ENCODE data around the gene ONECUT3. TPM values are rescaled to one million over a fixed set of nuclear protein-coding genes. Genes with fewer than 3 reads are reported as not detected.
A peak's percentile ranks its signal among the peaks of the same experiment; 100 is the strongest.

The ONECUT3 gene
- total RNA-seq, 2 experiments from 2014 or later: not detected

- TF ChIP-seq, protein P1, sequence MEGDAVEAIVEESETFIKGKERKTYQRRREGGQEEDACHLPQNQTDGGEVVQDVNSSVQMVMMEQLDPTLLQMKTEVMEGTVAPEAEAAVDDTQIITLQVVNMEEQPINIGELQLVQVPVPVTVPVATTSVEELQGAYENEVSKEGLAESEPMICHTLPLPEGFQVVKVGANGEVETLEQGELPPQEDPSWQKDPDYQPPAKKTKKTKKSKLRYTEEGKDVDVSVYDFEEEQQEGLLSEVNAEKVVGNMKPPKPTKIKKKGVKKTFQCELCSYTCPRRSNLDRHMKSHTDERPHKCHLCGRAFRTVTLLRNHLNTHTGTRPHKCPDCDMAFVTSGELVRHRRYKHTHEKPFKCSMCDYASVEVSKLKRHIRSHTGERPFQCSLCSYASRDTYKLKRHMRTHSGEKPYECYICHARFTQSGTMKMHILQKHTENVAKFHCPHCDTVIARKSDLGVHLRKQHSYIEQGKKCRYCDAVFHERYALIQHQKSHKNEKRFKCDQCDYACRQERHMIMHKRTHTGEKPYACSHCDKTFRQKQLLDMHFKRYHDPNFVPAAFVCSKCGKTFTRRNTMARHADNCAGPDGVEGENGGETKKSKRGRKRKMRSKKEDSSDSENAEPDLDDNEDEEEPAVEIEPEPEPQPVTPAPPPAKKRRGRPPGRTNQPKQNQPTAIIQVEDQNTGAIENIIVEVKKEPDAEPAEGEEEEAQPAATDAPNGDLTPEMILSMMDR (IDR thresholded peaks at IDR 0.05): peak; percentile 15
- CTCF ChIA-PET: interaction anchor here (0.7 to 2.1 kb wide), 5 partner anchors 13 to 141 kb away, joined by 3 to 7 read pairs (median 4); no protein-coding TSS in a partner anchor
- no peaks in the 10 kb centered on the region for H3K9me3 Mint-ChIP-seq
- H3K27me3 Mint-ChIP-seq: no peaks in the 10 kb centered on the region
- peaks cover 3% of the 10 kb centered on the region for H3K36me3 Mint-ChIP-seq (ENCODE audit: low read depth)
- H3K4me3 Mint-ChIP-seq: peak overlapping the region; percentile 81
- ATAC-seq: no peak
- DNase-seq: no peak
- POLR2A ChIA-PET: interaction anchor here (0.6 kb wide), 1 partner anchor 45 kb away, joined by 3 read pairs; no protein-coding TSS in a partner anchor
- peaks cover 15% of the 10 kb centered on the region for H3K4me1 Mint-ChIP-seq (ENCODE audit: low read depth)
- intact Hi-C loops (cut with micrococcal nuclease): no loop called here
- H3K27ac Mint-ChIP-seq: no peak overlapping the region
Measured at GRCh38 chr19:1813192-1814182, 60.2 kb downstream of the ONECUT3 start.

DNA sequence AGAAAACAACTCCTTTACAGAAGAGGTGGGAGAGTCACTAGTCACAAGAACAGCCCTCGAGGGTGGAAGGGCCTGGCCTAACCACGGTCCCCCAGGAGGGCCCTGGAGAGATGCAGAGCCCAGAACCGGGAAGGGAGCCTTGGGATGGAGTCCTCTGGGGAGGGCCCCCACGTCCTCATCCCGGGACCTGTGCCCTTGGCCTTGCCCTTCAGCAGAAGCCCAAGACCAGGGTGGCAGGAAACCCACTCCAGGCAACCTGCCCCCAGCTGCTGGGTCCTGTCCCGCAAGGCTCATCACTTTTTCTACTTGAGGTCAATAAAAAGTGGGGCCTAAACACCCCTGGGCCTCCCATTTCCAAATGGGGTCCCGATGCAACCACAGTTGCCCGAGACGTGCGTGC is 61.1 kb downstream of the ONECUT3 start:
- intact Hi-C loops (cut with micrococcal nuclease): no loop called here
- Mint-ChIP-seq H3K4me3 (no peak overlapping the region), H3K9me3 (no peaks in the 10 kb centered on the region), H3K36me3 (ENCODE audit: low read depth) (peaks cover 3% of the 10 kb centered on the region), H3K27ac (no peak overlapping the region), H3K27me3 (no peaks in the 10 kb centered on the region), H3K4me1 (ENCODE audit: low read depth) (peaks cover 15% of the 10 kb centered on the region)
- TF ChIP-seq, protein P1 (IDR thresholded peaks at IDR 0.05): no peak
- no peak for DNase-seq
- ATAC-seq: no peak
- CTCF ChIA-PET: interaction anchor here (0.7 to 2.1 kb wide), 7 partner anchors 12 to 268 kb away, joined by 3 to 7 read pairs (median 4); no protein-coding TSS in a partner anchor
- POLR2A ChIA-PET: no interaction called here

DNA sequence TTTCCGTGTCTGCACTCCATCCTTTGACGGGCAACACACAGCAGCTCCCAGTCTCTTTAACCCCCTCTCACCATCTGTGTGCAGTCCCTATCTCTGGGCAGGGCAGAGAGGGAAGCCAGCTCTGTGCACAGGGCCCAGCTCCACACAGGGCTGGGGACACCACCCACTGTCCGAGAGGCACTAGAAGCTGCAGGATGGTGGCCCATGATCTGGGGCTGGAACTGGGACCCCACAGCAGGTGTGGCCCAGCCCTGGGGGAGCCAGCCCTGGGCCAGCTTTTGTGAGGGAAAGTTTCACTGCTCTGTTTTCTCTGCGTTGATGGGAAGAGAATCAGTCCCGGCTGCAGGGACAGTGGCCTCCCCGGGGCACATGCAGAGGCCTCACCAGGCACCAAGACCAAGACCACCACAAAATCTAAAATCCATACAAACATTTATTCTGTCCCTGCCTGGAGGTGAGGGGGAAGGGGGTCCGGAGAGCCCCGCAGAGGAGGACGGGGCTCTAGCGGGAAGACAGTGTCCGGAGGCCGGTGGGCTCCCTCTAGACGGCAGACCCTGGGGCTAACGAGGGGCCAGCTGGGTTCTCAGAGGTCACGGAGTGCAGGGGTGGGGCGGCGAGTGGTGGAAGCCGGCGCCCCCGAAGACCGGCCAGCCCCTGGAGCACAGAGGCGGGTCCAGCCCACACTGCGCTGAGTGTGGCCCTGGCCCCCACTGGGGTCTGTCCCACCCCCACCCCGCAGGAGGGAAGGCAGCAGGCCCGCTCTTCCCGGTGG is 61.7 kb downstream of the ONECUT3 start:
- DNase-seq: no peak
- TF ChIP-seq, protein P1 (IDR thresholded peaks at IDR 0.05): no peak
- POLR2A ChIA-PET: no interaction called here
- Mint-ChIP-seq H3K36me3 (ENCODE audit: low read depth) (peaks cover 3% of the 10 kb centered on the region), H3K4me3 (no peak overlapping the region), H3K4me1 (ENCODE audit: low read depth) (peaks cover 15% of the 10 kb centered on the region), H3K9me3 (no peaks in the 10 kb centered on the region), H3K27ac (no peak overlapping the region), H3K27me3 (no peaks in the 10 kb centered on the region)
- intact Hi-C loops (cut with micrococcal nuclease): no loop called here
- CTCF ChIA-PET: interaction anchor here (0.9 to 2.1 kb wide), 5 partner anchors 11 to 269 kb away, joined by 3 to 7 read pairs (median 4); no protein-coding TSS in a partner anchor
- ATAC-seq: no peak

DNA sequence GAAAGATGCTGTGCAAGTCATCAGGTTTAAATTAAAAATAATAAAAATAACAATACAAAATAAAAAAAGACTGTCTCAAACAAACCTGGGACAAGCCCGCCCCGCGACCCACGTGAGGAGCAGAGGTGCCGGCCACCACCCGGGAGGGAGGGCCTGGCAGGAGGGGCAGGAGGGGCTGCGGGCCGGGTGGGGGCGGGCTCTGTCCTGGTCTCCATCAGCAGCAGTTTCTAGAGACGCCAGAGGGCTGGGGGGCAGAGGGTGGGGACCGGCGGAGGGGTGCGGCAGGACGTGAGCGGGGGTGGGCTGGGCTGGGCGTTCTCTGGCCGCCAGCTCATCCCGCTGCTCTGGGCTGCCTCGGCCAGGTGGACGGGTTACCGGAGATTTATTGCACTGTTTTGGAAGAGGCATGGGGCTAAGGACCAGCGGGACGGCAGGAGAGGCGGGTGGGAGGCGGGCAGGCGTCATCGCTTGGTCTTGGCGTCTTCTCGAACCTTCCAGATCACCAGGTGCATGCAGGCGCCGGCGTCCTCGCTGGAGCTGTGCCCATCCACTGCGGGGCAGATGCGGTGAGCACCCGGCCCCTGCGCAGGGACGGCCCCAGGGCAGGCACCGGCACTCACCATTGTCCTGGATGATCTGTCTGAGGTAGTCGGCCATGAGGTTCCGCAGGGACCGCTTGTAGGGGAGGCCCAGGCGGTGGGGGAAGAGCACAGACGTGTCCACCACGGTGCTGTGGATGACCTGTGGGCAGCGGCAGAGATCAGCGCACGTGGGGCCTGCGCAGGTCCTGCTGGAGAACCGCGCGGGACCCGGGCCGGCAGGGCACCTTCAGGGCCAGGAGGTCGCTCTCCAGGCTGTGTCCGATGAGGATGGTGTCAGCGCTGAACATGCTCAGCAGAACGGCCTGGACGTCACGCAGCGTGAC is 62.6 kb downstream of the ONECUT3 start:
- Mint-ChIP-seq H3K4me3 (no peak overlapping the region), H3K36me3 (ENCODE audit: low read depth) (peaks cover 7% of the 10 kb centered on the region), H3K27ac (no peak overlapping the region), H3K9me3 (no peaks in the 10 kb centered on the region), H3K27me3 (no peaks in the 10 kb centered on the region), H3K4me1 (ENCODE audit: low read depth) (peaks cover 15% of the 10 kb centered on the region)
- TF ChIP-seq, protein P1 (IDR thresholded peaks at IDR 0.05): no peak
- DNase-seq (no peak), ATAC-seq (no peak)
- CTCF ChIA-PET: no interaction called here
- intact Hi-C loops (cut with micrococcal nuclease): no loop called here
- POLR2A ChIA-PET: no interaction called here
